Activated CD4-positive, alpha-beta T cell treated with anti-CD3 and anti-CD28 coated beads, Interleukin-2, amount 50 U/mL, for 1 hour (primary cell): ENCODE results near the gene WFDC10A.
"Not testable (repeated sequence)": the region's sequence is repeated elsewhere in the genome, so short reads cannot be mapped to it uniquely, and the experiment has no call there.

Source experiments
- DNase-seq: peaks from one replicate; pipeline ENCODE4 v3.0.0-alpha.2; 2020

The WFDC10A gene

GRCh38 chr20:45629496-45630100 is at the start of gene WFDC10A:
WFDC10A (plus strand) TSS chr20:45629739; CDS start chr20:45629814, 75 bp downstream.
- DNase-seq, result no peak

GRCh38 chr20:45581702-45582101 is 47.8 kb upstream of the WFDC10A start:
- no peak for DNase-seq

GRCh38 chr20:45583502-45583901 is 46.0 kb upstream of the WFDC10A start:
- DNase-seq, result no peak

GRCh38 chr20:45584294-45584693 is 45.2 kb upstream of the WFDC10A start:
- DNase-seq, result not testable (repeated sequence)

- not testable (repeated sequence) for DNase-seq
Measured at GRCh38 chr20:45585986-45586385, 43.6 kb upstream of the WFDC10A start.

- no peak for DNase-seq
Measured at GRCh38 chr20:45588800-45589199, 40.7 kb upstream of the WFDC10A start.

GRCh38 chr20:45589725-45590124 is 39.8 kb upstream of the WFDC10A start:
- no peak for DNase-seq

- no peak for DNase-seq
Measured at GRCh38 chr20:45592574-45593189, 36.9 kb upstream of the WFDC10A start.

- DNase-seq, result no peak
Measured at GRCh38 chr20:45593498-45593897, 36.0 kb upstream of the WFDC10A start.

- DNase-seq, result no peak
Measured at GRCh38 chr20:45595235-45595634, 34.3 kb upstream of the WFDC10A start.

- no peak for DNase-seq
Measured at GRCh38 chr20:45607810-45608209, 21.7 kb upstream of the WFDC10A start.

- no peak for DNase-seq
Measured at GRCh38 chr20:45611054-45611453, 18.5 kb upstream of the WFDC10A start.

GRCh38 chr20:45612314-45612713 is 17.2 kb upstream of the WFDC10A start:
- no peak for DNase-seq

GRCh38 chr20:45617591-45617990 is 11.9 kb upstream of the WFDC10A start:
- DNase-seq, result no peak

- no peak for DNase-seq
Measured at GRCh38 chr20:45621593-45621992, 7.9 kb upstream of the WFDC10A start.

GRCh38 chr20:45626540-45626939 is 3.0 kb upstream of the WFDC10A start:
- DNase-seq, result no peak

- no peak for DNase-seq
Measured at GRCh38 chr20:45630371-45630770, 832 bp downstream of the WFDC10A start.

GRCh38 chr20:45631184-45631583 is 1.6 kb downstream of the WFDC10A start, which contains the start of gene WFDC9:
WFDC9 (minus strand) TSS chr20:45631284; CDS start chr20:45610181, 21,103 bp downstream.
- no peak for DNase-seq

- DNase-seq, result no peak
Measured at GRCh38 chr20:45636513-45636912, 7.0 kb downstream of the WFDC10A start.

GRCh38 chr20:45639687-45640086 is 10.1 kb downstream of the WFDC10A start:
- no peak for DNase-seq

- not testable (repeated sequence) for DNase-seq
Measured at GRCh38 chr20:45641076-45641475, 11.5 kb downstream of the WFDC10A start.

- not testable (repeated sequence) for DNase-seq
Measured at GRCh38 chr20:45645869-45646268, 16.3 kb downstream of the WFDC10A start.

- no peak for DNase-seq
Measured at GRCh38 chr20:45646875-45647274, 17.3 kb downstream of the WFDC10A start.

- no peak for DNase-seq
Measured at GRCh38 chr20:45647441-45648050, 18.0 kb downstream of the WFDC10A start.
